ENCODE results near the gene PSD2.

PSD2 gene

DNA sequence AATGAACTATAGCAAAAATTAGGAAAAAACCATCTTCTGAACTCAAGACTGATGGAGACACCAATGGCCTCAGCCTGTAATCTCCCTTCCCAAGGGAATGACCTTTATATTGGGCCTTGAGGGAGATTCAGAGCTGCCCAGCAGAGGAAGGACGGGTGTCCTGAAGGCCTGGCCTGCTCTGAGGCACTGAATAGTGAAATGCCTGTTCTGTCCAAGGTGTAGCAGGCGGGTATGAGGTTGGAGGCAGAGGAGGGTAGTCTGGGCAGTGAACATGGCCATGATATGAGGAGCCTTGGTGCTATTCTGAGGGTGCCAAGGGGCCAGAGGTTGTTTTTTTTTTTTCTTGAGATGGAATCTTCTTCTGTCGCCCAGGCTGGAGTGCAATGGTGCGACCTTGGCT is 25.0 kb downstream of the PSD2 start:
- Histone ChIP-seq H3K9ac (ENCODE audit: low read length) (no peak overlapping the region), H3K27ac (ENCODE audit: low read length) (no peak overlapping the region), H3K4me2 (ENCODE audit: low read length) (no peak overlapping the region), H2AFZ (ENCODE audit: low read depth, low read length) (no peak overlapping the region), H3K4me1 (ENCODE audit: low read length) (no peaks in the 10 kb centered on the region), H3K79me2 (ENCODE audit: low read length) (no peaks in the 10 kb centered on the region), H3K27me3 (ENCODE audit: low read depth, low read length) (peaks cover 7% of the 10 kb centered on the region), H3K36me3 (replicated peaks; ENCODE audit: low read depth, low read length) (no peaks in the 10 kb centered on the region), H3K4me3 (ENCODE audit: low read length) (no peak overlapping the region), H4K20me1 (ENCODE audit: insufficient read depth, low read length) (no peaks in the 10 kb centered on the region), H3K9me3 (ENCODE audit: insufficient read depth, low read length) (no peaks in the 10 kb centered on the region)
- TF ChIP-seq, protein P1, sequence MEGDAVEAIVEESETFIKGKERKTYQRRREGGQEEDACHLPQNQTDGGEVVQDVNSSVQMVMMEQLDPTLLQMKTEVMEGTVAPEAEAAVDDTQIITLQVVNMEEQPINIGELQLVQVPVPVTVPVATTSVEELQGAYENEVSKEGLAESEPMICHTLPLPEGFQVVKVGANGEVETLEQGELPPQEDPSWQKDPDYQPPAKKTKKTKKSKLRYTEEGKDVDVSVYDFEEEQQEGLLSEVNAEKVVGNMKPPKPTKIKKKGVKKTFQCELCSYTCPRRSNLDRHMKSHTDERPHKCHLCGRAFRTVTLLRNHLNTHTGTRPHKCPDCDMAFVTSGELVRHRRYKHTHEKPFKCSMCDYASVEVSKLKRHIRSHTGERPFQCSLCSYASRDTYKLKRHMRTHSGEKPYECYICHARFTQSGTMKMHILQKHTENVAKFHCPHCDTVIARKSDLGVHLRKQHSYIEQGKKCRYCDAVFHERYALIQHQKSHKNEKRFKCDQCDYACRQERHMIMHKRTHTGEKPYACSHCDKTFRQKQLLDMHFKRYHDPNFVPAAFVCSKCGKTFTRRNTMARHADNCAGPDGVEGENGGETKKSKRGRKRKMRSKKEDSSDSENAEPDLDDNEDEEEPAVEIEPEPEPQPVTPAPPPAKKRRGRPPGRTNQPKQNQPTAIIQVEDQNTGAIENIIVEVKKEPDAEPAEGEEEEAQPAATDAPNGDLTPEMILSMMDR (IDR thresholded peaks at IDR 0.05; ENCODE audit: low read depth, low read length), result no peak
- no peak for TF ChIP-seq EZH2phosphoT487 (IDR thresholded peaks at IDR 0.05; ENCODE audit: low read depth)

DNA sequence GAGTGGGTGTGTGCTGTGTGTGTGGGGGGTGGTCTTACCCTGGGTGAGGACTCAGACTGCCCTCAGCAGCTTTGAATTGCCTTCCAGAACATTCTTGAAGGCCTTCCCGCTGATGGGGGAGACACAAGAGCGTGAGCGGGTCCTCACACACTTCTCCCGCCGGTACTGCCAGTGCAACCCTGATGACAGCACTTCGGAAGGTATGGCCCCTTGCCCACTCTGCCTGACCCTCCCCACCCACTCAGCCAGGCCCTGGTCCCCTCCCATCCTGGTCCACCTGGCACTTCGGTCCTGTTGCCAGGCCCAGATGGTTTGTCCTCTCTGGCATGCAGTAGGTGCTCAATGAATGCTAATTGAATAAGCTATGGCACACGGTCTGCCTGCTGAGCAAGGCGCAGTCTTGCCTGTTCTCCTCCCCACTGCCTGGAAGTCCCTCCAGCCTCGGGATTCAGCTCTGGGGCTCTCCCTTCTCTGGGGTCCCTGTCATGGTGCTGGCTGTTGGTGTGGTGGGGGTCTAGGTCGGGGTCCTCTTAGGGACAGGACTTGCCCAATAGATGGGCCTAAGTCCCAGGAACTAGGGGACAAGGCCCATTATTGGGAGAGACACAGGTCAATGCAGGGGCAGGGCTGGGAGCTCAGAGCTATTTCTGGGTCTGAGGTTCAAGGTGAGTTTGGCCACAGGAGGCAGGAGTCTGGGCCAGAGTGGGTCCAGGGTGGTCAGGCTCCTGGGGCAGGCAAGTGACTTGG is 26.4 kb downstream of the PSD2 start:
- no peak for TF ChIP-seq EZH2phosphoT487 (IDR thresholded peaks at IDR 0.05; ENCODE audit: low read depth)
- TF ChIP-seq, protein P1 (IDR thresholded peaks at IDR 0.05; ENCODE audit: low read depth, low read length), result no peak
- no peak overlapping the region for H3K4me2 ChIP-seq (ENCODE audit: low read length)
- H3K4me3 ChIP-seq (ENCODE audit: low read length), result no peak overlapping the region
- no peaks in the 10 kb centered on the region for H3K79me2 ChIP-seq (ENCODE audit: low read length)
- H3K9me3 ChIP-seq (ENCODE audit: insufficient read depth, low read length), result no peaks in the 10 kb centered on the region
- H4K20me1 ChIP-seq (ENCODE audit: insufficient read depth, low read length), result no peaks in the 10 kb centered on the region
- peaks cover 7% of the 10 kb centered on the region; the same call in 1 of the 2 replicates for H3K27me3 ChIP-seq (ENCODE audit: low read depth, low read length)
- H2AFZ ChIP-seq (ENCODE audit: low read depth, low read length), result no peak overlapping the region
- H3K27ac ChIP-seq (ENCODE audit: low read length), result no peak overlapping the region
- no peaks in the 10 kb centered on the region for H3K4me1 ChIP-seq (ENCODE audit: low read length)
- H3K36me3 ChIP-seq (replicated peaks; ENCODE audit: low read depth, low read length), result no peaks in the 10 kb centered on the region
- H3K9ac ChIP-seq (ENCODE audit: low read length), result no peak overlapping the region

DNA sequence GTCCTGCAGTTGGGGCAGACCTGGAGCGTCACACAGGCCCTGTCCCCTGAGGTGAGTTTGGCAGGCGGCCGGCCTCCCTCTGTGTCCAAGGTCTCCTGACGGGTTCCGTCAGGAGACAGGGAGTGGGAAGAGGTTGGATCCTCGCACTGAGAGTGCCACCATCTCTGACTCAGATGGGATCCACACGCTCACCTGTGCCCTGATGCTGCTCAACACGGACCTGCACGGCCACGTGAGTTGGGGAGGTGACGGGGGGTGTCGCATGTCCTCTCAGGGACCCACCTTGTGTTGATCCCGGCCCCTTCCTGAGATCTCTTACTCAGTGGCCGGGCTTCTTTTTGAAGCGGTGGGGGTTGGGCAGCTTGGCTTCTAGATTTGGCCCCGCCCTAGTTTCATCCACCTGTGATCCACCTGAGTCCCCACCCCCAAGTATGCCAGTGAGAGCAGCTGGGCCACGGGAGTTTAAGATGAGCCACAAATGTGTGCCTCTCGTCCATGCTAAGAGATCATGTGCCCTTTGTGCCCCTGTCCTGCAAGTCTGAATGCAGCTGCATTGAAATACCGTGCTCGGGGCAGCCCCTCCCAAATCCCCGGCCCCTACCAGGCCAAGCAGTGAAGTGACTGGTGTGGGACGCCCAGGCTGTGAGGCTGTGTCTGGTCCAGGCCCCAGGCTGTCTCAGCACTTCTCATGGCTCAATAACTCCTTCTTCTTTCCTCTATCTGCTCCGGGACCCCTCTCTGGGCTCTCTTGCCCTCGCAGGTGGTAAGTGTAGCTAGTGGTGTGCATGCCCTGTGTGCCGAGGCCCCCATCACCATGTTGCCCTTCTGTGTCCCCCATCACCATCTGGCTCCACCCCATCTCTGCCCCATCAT is 27.2 kb downstream of the PSD2 start:
- Histone ChIP-seq H2AFZ (ENCODE audit: low read depth, low read length) (no peak overlapping the region), H3K4me3 (ENCODE audit: low read length) (no peak overlapping the region), H3K4me2 (ENCODE audit: low read length) (no peak overlapping the region), H3K79me2 (ENCODE audit: low read length) (no peaks in the 10 kb centered on the region), H3K36me3 (replicated peaks; ENCODE audit: low read depth, low read length) (no peaks in the 10 kb centered on the region), H4K20me1 (ENCODE audit: insufficient read depth, low read length) (no peaks in the 10 kb centered on the region), H3K9ac (ENCODE audit: low read length) (no peak overlapping the region), H3K9me3 (ENCODE audit: insufficient read depth, low read length) (no peaks in the 10 kb centered on the region), H3K27ac (ENCODE audit: low read length) (no peak overlapping the region), H3K4me1 (ENCODE audit: low read length) (no peaks in the 10 kb centered on the region), H3K27me3 (ENCODE audit: low read depth, low read length) (peaks cover 7% of the 10 kb centered on the region; the same call in 1 of the 2 replicates)
- TF ChIP-seq, protein P1 (IDR thresholded peaks at IDR 0.05; ENCODE audit: low read depth, low read length), result no peak
- no peak for TF ChIP-seq EZH2phosphoT487 (IDR thresholded peaks at IDR 0.05; ENCODE audit: low read depth)

DNA sequence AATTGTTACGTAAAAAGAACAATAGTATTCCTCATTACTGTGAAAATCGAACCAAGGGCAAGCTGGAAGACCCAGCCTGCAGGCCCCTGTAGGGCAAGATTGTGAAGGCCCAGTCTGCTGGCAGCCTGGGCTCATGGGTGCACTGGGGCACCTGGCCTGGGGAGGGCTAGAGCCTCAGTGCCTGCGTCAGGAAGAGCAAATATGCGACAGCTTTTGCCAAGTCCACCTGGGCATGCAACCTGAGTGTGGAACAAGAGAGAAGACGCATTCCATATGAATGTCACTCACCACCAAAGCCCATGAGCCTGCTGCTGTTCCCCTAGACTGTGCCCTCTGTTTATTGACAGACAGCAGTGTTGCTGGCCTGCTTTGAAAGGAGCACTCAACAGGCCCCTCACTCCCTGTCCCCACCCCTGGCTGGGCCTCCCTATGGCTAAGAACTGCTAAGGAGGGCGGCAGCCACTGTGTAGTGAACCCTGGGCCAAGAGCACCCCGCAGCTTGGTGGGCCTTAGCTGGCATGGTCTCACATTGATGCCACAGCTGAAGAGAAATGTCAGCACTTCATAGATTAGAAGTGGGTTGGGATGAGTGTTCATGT is 28.2 kb downstream of the PSD2 start:
- H2AFZ ChIP-seq (ENCODE audit: low read depth, low read length), result no peak overlapping the region
- peaks cover 7% of the 10 kb centered on the region; the same call in 1 of the 2 replicates for H3K27me3 ChIP-seq (ENCODE audit: low read depth, low read length)
- no peaks in the 10 kb centered on the region for H3K79me2 ChIP-seq (ENCODE audit: low read length)
- no peaks in the 10 kb centered on the region for H3K9me3 ChIP-seq (ENCODE audit: insufficient read depth, low read length)
- no peak overlapping the region for H3K4me3 ChIP-seq (ENCODE audit: low read length)
- H3K27ac ChIP-seq (ENCODE audit: low read length), result no peak overlapping the region
- no peaks in the 10 kb centered on the region for H4K20me1 ChIP-seq (ENCODE audit: insufficient read depth, low read length)
- no peak overlapping the region for H3K4me2 ChIP-seq (ENCODE audit: low read length)
- no peak overlapping the region for H3K9ac ChIP-seq (ENCODE audit: low read length)
- no peaks in the 10 kb centered on the region for H3K4me1 ChIP-seq (ENCODE audit: low read length)
- no peaks in the 10 kb centered on the region for H3K36me3 ChIP-seq (replicated peaks; ENCODE audit: low read depth, low read length)
- TF ChIP-seq, protein P1 (IDR thresholded peaks at IDR 0.05; ENCODE audit: low read depth, low read length), result no peak
- no peak for TF ChIP-seq EZH2phosphoT487 (IDR thresholded peaks at IDR 0.05; ENCODE audit: low read depth)

Measured in OCI-LY3 (cell line).